Stomach (tissue), 9 donors: ENCODE data around the gene DGKD. TPM values are rescaled to one million over a fixed set of nuclear protein-coding genes. Genes with fewer than 3 reads are reported as not detected.

Source experiments
- DNase-seq, 2 donors: peaks; one replicate each; pipeline versions ENCODE4 v3.0.0 to v3.0.0-alpha.2; 2013 to 2019
- H3K27ac ChIP-seq, 5 donors: fragments of 200-600 bp in 4 of 5; sonication (generic) in 4 of 5; one replicate each; pipeline ENCODE4 v1.5.1; 2013 to 2019; ENCODE audit warnings: mild to moderate bottlenecking in 1 of 5, moderate library complexity in 1 of 5
- H3K27me3 ChIP-seq, 3 donors: fragments of 200-600 bp; sonication (generic); one replicate each; pipeline ENCODE4 v1.5.1; 2017 to 2019; ENCODE audit warnings: mixed run types in 1 of 3
- H3K36me3 ChIP-seq, 4 donors: fragments of 200-600 bp; sonication (generic); 1 replicate in 3 of 4; 2 replicates in 1 of 4; pipeline ENCODE4 v1.5.1; 2016 to 2019
- H3K4me1 ChIP-seq, 4 donors: fragments of 200-600 bp; sonication (generic); one replicate each; pipeline ENCODE4 v1.5.1; 2016 to 2019
- H3K4me3 ChIP-seq, 4 donors: fragments of 200-600 bp; sonication (generic) in 3 of 4; one replicate each; pipeline ENCODE4 v1.5.1; 2016 to 2019; ENCODE audit warnings: mild to moderate bottlenecking in 1 of 4
- H3K9me3 ChIP-seq, 4 donors: fragments of 200-600 bp; sonication (generic); one replicate each; pipeline ENCODE4 v1.5.1; 2016 to 2019
- CTCF ChIP-seq, 7 experiments: fragments of 450-650 bp in 4 of 7; fragments of 200-600 bp in 3 of 7; sonication (generic) in 3 of 7; IDR thresholded peaks; one replicate each; pipeline ENCODE4 v1.5.1; 2016 to 2019; ENCODE audit warnings: antibody characterized with exemption in 7 of 7, control low read depth in 2 of 7, mild to moderate bottlenecking in 1 of 7
- EP300 ChIP-seq: sonication (generic); formaldehyde crosslinking; IDR thresholded peaks from one replicate; pipeline ENCODE4 v1.6.1; 2017; ENCODE audit warnings: antibody characterized with exemption
- POLR2A ChIP-seq, 4 donors: fragments of 450-650 bp; IDR thresholded peaks; one replicate each; pipeline ENCODE4 v1.6.1; 2016; ENCODE audit warnings: antibody characterized with exemption in 4 of 4, control low read depth in 2 of 4, mild to moderate bottlenecking in 1 of 4, moderate library complexity in 1 of 4
- POLR2AphosphoS5 ChIP-seq, 3 donors: sonication (generic); formaldehyde crosslinking; IDR thresholded peaks; one replicate each; pipeline ENCODE4 v1.6.1; 2016; ENCODE audit warnings: antibody characterized with exemption in 3 of 3
- WGBS, 5 donors: extraction: QIAGEN DNeasy Blood & Tissue Kit in 3 of 5; methylation state at CpG; one replicate each; pipeline versions ENCODE4 v1.1.5 to v1.1.7; 2013 to 2018; 5-methylcytosine and 5-hydroxymethylcytosine counted together
- intact Hi-C: fragments of 100-400 bp; cut with DNase I; formaldehyde crosslinking; loops from one replicate; pipeline ENCODE4 v1.15.1; 2023; ENCODE audit warnings: low total_unique reads
- polyA plus RNA-seq, 3 donors: library from polyadenylated mRNA; stranded (reverse); fragments of 200-250 nt; gene quantifications; one replicate each; pipeline ENCODE4 v1.2.3, GENCODE V29; 2013
- total RNA-seq, 5 donors: library from RNA; depleted of rRNA; stranded (reverse); fragments of >200 nt; gene quantifications; one replicate each; pipeline versions ENCODE4 v1.1.0 to v1.2.3, GENCODE V29; 2014 to 2016
- donor health status: healthy with polysubstance abuse.
- donor health status: Bipolar disorder and iron deficiency.
- donor health status: healthy.

Gene DGKD
- total and polyA plus RNA-seq, 8 donors, result 21.9 to 471 (median 202) TPM

- Histone ChIP-seq H3K27me3 (no peaks in the 10 kb centered on the region), H3K27ac (peak overlapping the region in 1 of 5 donors; percentile 17), H3K4me3 (no peak overlapping the region), H3K36me3 (peaks cover 91 to 100% (median 100%) of the 10 kb centered on the region in 4 donors), H3K4me1 (peaks cover 0 to 27% (median 8%) of the 10 kb centered on the region in 4 donors), H3K9me3 (no peaks in the 10 kb centered on the region)
- WGBS, 5 donors, result 88 to 94% (median 90%) methylated on average over 7 of the region's 7 CpGs
- no peak for DNase-seq
- intact Hi-C loops, result no loop called here
- TF ChIP-seq POLR2AphosphoS5 (IDR thresholded peaks at IDR 0.05), result no peak
- no peak for TF ChIP-seq POLR2A (IDR thresholded peaks at IDR 0.05)
- no peak for TF ChIP-seq CTCF (IDR thresholded peaks at IDR 0.05)
- no peak for TF ChIP-seq EP300
Measured at GRCh38 chr2:233455491-233455890, 101.2 kb downstream of the DGKD start.

GRCh38 chr2:233456111-233456510, 101.8 kb downstream of the DGKD start:
- intact Hi-C loops, result no loop called here
- H3K36me3 ChIP-seq, result peaks cover 90 to 100% (median 100%) of the 10 kb centered on the region in 4 donors
- H3K4me3 ChIP-seq, result no peak overlapping the region
- WGBS, 5 donors, result 61 to 86% (median 72%) methylated on average over 11 of the region's 11 CpGs
- H3K27ac ChIP-seq, result peak overlapping the region in 3 of 5 donors; percentile 7 to 20 (median 17)
- no peaks in the 10 kb centered on the region for H3K27me3 ChIP-seq
- DNase-seq, result no peak
- H3K4me1 ChIP-seq, result peaks cover 3 to 29% (median 11%) of the 10 kb centered on the region in 4 donors
- no peaks in the 10 kb centered on the region for H3K9me3 ChIP-seq
- TF ChIP-seq CTCF (IDR thresholded peaks at IDR 0.05) (no peak), EP300 (no peak), POLR2AphosphoS5 (IDR thresholded peaks at IDR 0.05) (no peak), POLR2A (IDR thresholded peaks at IDR 0.05) (no peak)

GRCh38 chr2:233456934-233457333, 102.6 kb downstream of the DGKD start:
- intact Hi-C loops, result no loop called here
- peak overlapping the region in 2 of 5 donors; percentile 7 to 17 for H3K27ac ChIP-seq
- DNase-seq, result no peak
- peaks cover 9 to 37% (median 20%) of the 10 kb centered on the region in 4 donors for H3K4me1 ChIP-seq
- TF ChIP-seq POLR2AphosphoS5 (IDR thresholded peaks at IDR 0.05) (no peak), POLR2A (IDR thresholded peaks at IDR 0.05) (no peak), EP300 (no peak), CTCF (IDR thresholded peaks at IDR 0.05) (no peak)
- no peak overlapping the region for H3K4me3 ChIP-seq
- H3K27me3 ChIP-seq, result no peaks in the 10 kb centered on the region
- H3K9me3 ChIP-seq, result no peaks in the 10 kb centered on the region
- 87 to 95% (median 91%) methylated on average over 5 of the region's 5 CpGs for WGBS, 5 donors
- peaks cover 90 to 100% (median 100%) of the 10 kb centered on the region in 4 donors for H3K36me3 ChIP-seq

GRCh38 chr2:233457356-233457755, 103.1 kb downstream of the DGKD start:
- peak overlapping the region in 1 of 5 donors; percentile 17 for H3K27ac ChIP-seq
- peaks cover 9 to 41% (median 21%) of the 10 kb centered on the region in 4 donors for H3K4me1 ChIP-seq
- intact Hi-C loops, result no loop called here
- WGBS, 5 donors, result 90 to 97% (median 93%) methylated on average over 5 of the region's 5 CpGs
- peaks cover 90 to 100% (median 100%) of the 10 kb centered on the region in 4 donors for H3K36me3 ChIP-seq
- TF ChIP-seq POLR2AphosphoS5 (IDR thresholded peaks at IDR 0.05) (no peak), POLR2A (IDR thresholded peaks at IDR 0.05) (no peak), EP300 (no peak), CTCF (IDR thresholded peaks at IDR 0.05) (no peak)
- no peaks in the 10 kb centered on the region for H3K9me3 ChIP-seq
- H3K27me3 ChIP-seq, result no peaks in the 10 kb centered on the region
- H3K4me3 ChIP-seq, result no peak overlapping the region
- no peak for DNase-seq
